Astrocyte (in vitro differentiated cells and primary cell): ENCODE measurements around the gene ZNF497. TPM values are rescaled to one million over a fixed set of nuclear protein-coding genes. Genes with fewer than 3 reads are reported as not detected.
A peak's percentile ranks its signal among the peaks of the same experiment; 100 is the strongest.

ENCODE experiments used
- DNase-seq: peaks from one replicate; pipeline ENCODE4 v3.0.0-alpha.2; 2010; ENCODE audit warnings: low read depth
- FAIRE-seq: peaks from 2 replicates; lab custom pipeline; 2011; peaks lifted over from hg19 to GRCh38; lab: Jason Lieb, UNC
- H2AFZ ChIP-seq: 2 replicates; pipeline ENCODE4 v1.6.0; 2012; ENCODE audit warnings: low read depth, low read length, inconsistent platforms
- H3K27ac ChIP-seq: 2 replicates; pipeline ENCODE4 v1.5.1; 2011; ENCODE audit warnings: low read depth, low read length, inconsistent platforms
- H3K27me3 ChIP-seq: 2 replicates; pipeline ENCODE4 v1.6.0; 2011; ENCODE audit warnings: low read length, inconsistent platforms; ENCODE audit not compliant: insufficient read depth
- H3K36me3 ChIP-seq: 2 replicates; pipeline ENCODE4 v1.5.1; 2011; ENCODE audit warnings: low read length, inconsistent platforms; ENCODE audit not compliant: insufficient read depth
- H3K4me1 ChIP-seq: 2 replicates; pipeline ENCODE4 v1.5.1; 2011; ENCODE audit warnings: low read length, inconsistent platforms; ENCODE audit not compliant: insufficient read depth
- H3K4me2 ChIP-seq: 2 replicates; pipeline ENCODE4 v1.6.0; 2012; ENCODE audit warnings: low read length, inconsistent platforms
- H3K4me3 ChIP-seq: 2 replicates; pipeline ENCODE4 v1.5.1; 2011; ENCODE audit warnings: low read depth, mild to moderate bottlenecking, low read length, inconsistent platforms; ENCODE audit not compliant: insufficient read depth
- H3K79me2 ChIP-seq: 2 replicates; pipeline ENCODE4 v1.6.0; 2012; ENCODE audit warnings: mild to moderate bottlenecking, low read length, inconsistent platforms; ENCODE audit not compliant: insufficient read depth
- H3K9ac ChIP-seq: 2 replicates; pipeline ENCODE4 v1.6.0; 2012; ENCODE audit warnings: mild to moderate bottlenecking, low read length, inconsistent platforms
- H3K9me3 ChIP-seq: 2 replicates; pipeline ENCODE4 v1.5.1; 2012; ENCODE audit warnings: low read depth, mild to moderate bottlenecking, low read length, inconsistent platforms; ENCODE audit not compliant: insufficient read depth
- H4K20me1 ChIP-seq: 2 replicates; pipeline ENCODE4 v1.6.0; 2012; ENCODE audit warnings: low read length, inconsistent platforms; ENCODE audit not compliant: insufficient read depth
- H3K27ac Mint-ChIP-seq: one replicate; pipeline ENCODE4 v1.8.0; 2021; ENCODE audit warnings: mild to moderate bottlenecking, mixed read lengths; ENCODE audit not compliant: unreplicated experiment
- H3K27me3 Mint-ChIP-seq: one replicate; pipeline ENCODE4 v1.8.0; 2021; ENCODE audit warnings: low read depth, mixed read lengths; ENCODE audit not compliant: unreplicated experiment
- H3K36me3 Mint-ChIP-seq: one replicate; pipeline ENCODE4 v1.8.0; 2021; ENCODE audit warnings: low read depth, mixed read lengths; ENCODE audit not compliant: unreplicated experiment
- H3K4me1 Mint-ChIP-seq: one replicate; pipeline ENCODE4 v1.8.0; 2021; ENCODE audit warnings: low read depth, mixed read lengths; ENCODE audit not compliant: unreplicated experiment
- H3K4me3 Mint-ChIP-seq: one replicate; pipeline ENCODE4 v1.8.0; 2021; ENCODE audit warnings: mild to moderate bottlenecking, moderate library complexity, mixed read lengths; ENCODE audit not compliant: unreplicated experiment
- H3K9me3 Mint-ChIP-seq: one replicate; pipeline ENCODE4 v1.8.0; 2021; ENCODE audit warnings: mild to moderate bottlenecking, mixed read lengths; ENCODE audit not compliant: unreplicated experiment
- CTCF ChIP-seq: IDR thresholded peaks from 2 replicates; pipeline ENCODE4 v1.5.1; 2011; ENCODE audit warnings: low read depth, mild to moderate bottlenecking, inconsistent platforms, low read length, moderate library complexity; ENCODE audit not compliant: insufficient read depth
- EZH2 ChIP-seq: IDR thresholded peaks from 2 replicates; pipeline ENCODE4 v1.6.1; 2012; ENCODE audit warnings: mild to moderate bottlenecking, low read length, inconsistent platforms; ENCODE audit not compliant: insufficient read depth
- total RNA-seq: library from RNA; stranded (reverse); gene quantifications from 2 replicates; pipeline ENCODE4 v1.2.1, GENCODE V29; 2021

Gene ZNF497
- total RNA-seq, 1 donor from 2014 or later: 0.43 TPM

DNA sequence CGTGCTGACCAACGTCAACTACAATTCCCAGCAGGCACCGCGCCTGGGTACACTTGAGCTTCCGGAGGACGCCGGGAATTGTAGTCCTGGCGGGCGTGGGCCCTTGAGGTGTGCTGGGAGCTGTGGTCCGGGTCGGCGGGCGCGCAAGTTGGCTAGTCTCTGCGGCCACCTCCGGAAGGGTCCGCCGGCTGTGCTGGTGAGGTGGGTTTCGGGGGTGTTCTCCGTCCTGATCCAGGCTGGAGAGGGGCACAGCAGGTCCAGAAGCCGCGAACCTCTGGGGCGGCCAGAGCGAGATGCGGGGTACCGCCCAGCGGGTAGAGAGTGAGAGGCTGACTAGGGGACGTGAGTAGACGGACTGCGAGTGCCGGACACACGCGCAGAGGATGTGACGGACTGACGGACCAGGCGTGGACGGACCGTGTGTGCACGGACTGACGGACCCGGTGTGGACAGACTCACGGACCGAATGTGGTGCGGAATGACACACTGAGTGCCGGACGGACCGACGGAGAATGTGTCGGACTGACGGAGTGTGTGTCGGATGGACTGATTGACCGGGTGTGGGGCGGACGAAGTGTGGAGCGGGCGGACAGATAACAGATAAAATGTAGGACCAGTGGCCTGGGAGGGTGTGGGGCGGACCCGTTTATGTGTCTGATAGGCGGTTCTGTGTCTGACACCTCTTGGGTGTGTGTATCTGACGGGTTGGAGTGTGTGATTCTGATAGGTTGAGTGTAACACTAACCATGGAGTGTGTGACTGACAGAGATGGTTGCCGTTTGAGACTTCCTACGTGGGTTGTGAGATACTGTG, 35.4 kb downstream of the ZNF497 start, which contains the start of gene ZSCAN22:
TSS of gene ZSCAN22 (plus strand) at position 81 of the 813 bp plus-strand sequence. CDS start 7,809 bp downstream, outside the sequence.
- Histone ChIP-seq H3K9me3 (no peaks in the 10 kb centered on the region), H3K9ac (peak within 1 kb of the TSS; percentile 88), H3K4me3 (peak within 1 kb of the TSS; percentile 84), H3K4me1 (peaks cover 26% of the 10 kb centered on the region), H2AFZ (peak within 1 kb of the TSS; percentile 90), H4K20me1 (peaks cover 41% of the 10 kb centered on the region), H3K27me3 (no peaks in the 10 kb centered on the region), H3K27ac (peak within 1 kb of the TSS; percentile 77), H3K4me2 (peak within 1 kb of the TSS; percentile 88), H3K36me3 (no peaks in the 10 kb centered on the region), H3K79me2 (peaks cover 49% of the 10 kb centered on the region)
- H3K27me3 Mint-ChIP-seq: no peaks in the 10 kb centered on the region
- TF ChIP-seq EZH2 (no peak), CTCF (no peak)
- peaks cover 7% of the 10 kb centered on the region for H3K4me1 Mint-ChIP-seq
- no peak within 1 kb of the TSS for H3K27ac Mint-ChIP-seq
- DNase-seq (peak; percentile 93), FAIRE-seq (no peak)
- H3K9me3 Mint-ChIP-seq: no peaks in the 10 kb centered on the region
- peaks cover 6% of the 10 kb centered on the region for H3K36me3 Mint-ChIP-seq
- H3K4me3 Mint-ChIP-seq: no peak within 1 kb of the TSS

DNA sequence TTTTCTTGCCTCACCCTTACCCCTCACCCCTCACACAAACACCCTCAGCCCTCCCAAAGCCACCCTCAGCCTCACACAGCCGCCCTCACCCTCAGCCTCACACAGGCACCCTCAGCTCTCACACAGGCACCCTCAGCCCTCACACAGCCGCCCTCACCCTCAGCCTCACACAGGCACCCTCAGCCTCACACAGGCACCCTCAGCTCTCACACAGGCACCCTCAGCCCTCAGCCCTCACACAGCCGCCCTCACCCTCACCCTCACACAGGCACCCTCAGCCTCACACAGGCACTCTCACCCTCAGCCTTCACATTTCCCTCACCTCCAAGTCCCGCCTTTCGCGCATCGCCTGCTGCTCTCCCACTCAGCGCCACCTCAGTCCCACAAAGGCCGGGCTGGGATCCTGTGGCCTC, 36.0 kb downstream of the ZNF497 start:
- no peak for TF ChIP-seq CTCF
- H3K79me2 ChIP-seq: peaks cover 49% of the 10 kb centered on the region
- no peak for FAIRE-seq

More for the DNA sequence above, 36.0 kb downstream of the ZNF497 start:
- H3K36me3 Mint-ChIP-seq: peaks cover 6% of the 10 kb centered on the region
- Histone ChIP-seq H3K9me3 (no peaks in the 10 kb centered on the region), H2AFZ (peak overlapping the region; percentile 90), H3K27me3 (no peaks in the 10 kb centered on the region), H3K4me3 (peak overlapping the region; percentile 84), H4K20me1 (peaks cover 44% of the 10 kb centered on the region), H3K4me1 (peaks cover 26% of the 10 kb centered on the region), H3K9ac (peak overlapping the region; percentile 88), H3K27ac (peak overlapping the region; percentile 77), H3K36me3 (no peaks in the 10 kb centered on the region), H3K4me2 (peak overlapping the region; percentile 88)
- no peaks in the 10 kb centered on the region for H3K9me3 Mint-ChIP-seq
- DNase-seq: no peak
- peaks cover 7% of the 10 kb centered on the region for H3K4me1 Mint-ChIP-seq
- H3K4me3 Mint-ChIP-seq: no peak overlapping the region
- H3K27ac Mint-ChIP-seq: no peak overlapping the region
- no peaks in the 10 kb centered on the region for H3K27me3 Mint-ChIP-seq
